Smooth muscle cell (in vitro differentiated cells): ENCODE measurements around the gene POLE4. TPM values are rescaled to one million over a fixed set of nuclear protein-coding genes. Genes with fewer than 3 reads are reported as not detected.

Experiments used
- DNase-seq: peaks from one replicate; lab custom pipeline; 2025; ENCODE audit not compliant: unreplicated experiment; lab: John Stamatoyannopoulos, UW
- H2AFZ ChIP-seq: fragments of 200-600 bp; sonication (generic); 2 replicates; pipeline ENCODE4 v1.6.0; 2016; ENCODE audit warnings: antibody characterized with exemption, low read depth, mild to moderate bottlenecking
- H3F3A ChIP-seq: fragments of 200-600 bp; sonication (generic); 2 replicates; pipeline ENCODE4 v1.6.0; 2017; ENCODE audit warnings: antibody characterized with exemption, low read depth
- H3K27ac ChIP-seq: fragments of 200-600 bp; sonication (generic); 2 replicates; pipeline ENCODE4 v1.5.1; 2016; ENCODE audit warnings: low read depth, mild to moderate bottlenecking
- H3K27me3 ChIP-seq: fragments of 200-600 bp; sonication (generic); 2 replicates; pipeline ENCODE4 v1.6.1; 2016; ENCODE audit warnings: low read depth, mild to moderate bottlenecking
- H3K36me3 ChIP-seq: fragments of 200-600 bp; sonication (generic); 2 replicates; pipeline ENCODE4 v1.5.1; 2016; ENCODE audit warnings: low read depth
- H3K4me1 ChIP-seq: fragments of 200-600 bp; sonication (generic); 2 replicates; pipeline ENCODE4 v1.5.1; 2016; ENCODE audit warnings: low read depth
- H3K4me2 ChIP-seq: fragments of 200-600 bp; sonication (generic); 2 replicates; pipeline ENCODE4 v1.6.0; 2016; ENCODE audit warnings: mild to moderate bottlenecking
- H3K4me3 ChIP-seq: fragments of 200-600 bp; sonication (generic); 2 replicates; pipeline ENCODE4 v1.5.1; 2016; ENCODE audit warnings: mild to moderate bottlenecking
- H3K79me2 ChIP-seq: fragments of 200-600 bp; sonication (generic); 2 replicates; pipeline ENCODE4 v1.6.0; 2016; ENCODE audit warnings: low read depth, mild to moderate bottlenecking
- H3K9ac ChIP-seq: fragments of 200-600 bp; sonication (generic); 2 replicates; pipeline ENCODE4 v1.6.0; 2016; ENCODE audit warnings: low read depth
- H3K9me3 ChIP-seq: fragments of 200-600 bp; sonication (generic); replicated peaks from 2 replicates; pipeline ENCODE4 v1.5.1; 2016; ENCODE audit warnings: low read depth
- H4K20me1 ChIP-seq: fragments of 200-600 bp; sonication (generic); 2 replicates; pipeline ENCODE4 v1.6.0; 2016; ENCODE audit warnings: low read depth
- CTCF ChIP-seq: fragments of 200-600 bp; sonication (generic); IDR thresholded peaks from 2 replicates; pipeline ENCODE4 v1.5.1; 2017; ENCODE audit warnings: borderline replicate concordance, mild to moderate bottlenecking, antibody characterized with exemption; ENCODE audit not compliant: insufficient read depth, poor library complexity, severe bottlenecking
- WGBS: methylation state at CpG from one replicate; pipeline ENCODE4 v1.1.7; 2016; ENCODE audit warnings: low lambda C conversion rate; 5-methylcytosine and 5-hydroxymethylcytosine counted together
- polyA plus RNA-seq: library from polyadenylated mRNA; unstranded; fragments of >200 nt; fragmentation: Nextera tagmentation; extraction: Ambion mirVana; gene quantifications from 2 replicates; pipeline ENCODE4 v1.2.1, GENCODE V29; 2016
- total RNA-seq: library from RNA; depleted of rRNA; stranded (reverse); fragments of >200 nt; gene quantifications from 2 replicates; pipeline ENCODE4 v1.2.3, GENCODE V29; 2014

The POLE4 gene
- total and polyA plus RNA-seq, 2 experiments from 2014 or later, result 30.7 to 149 TPM

DNA sequence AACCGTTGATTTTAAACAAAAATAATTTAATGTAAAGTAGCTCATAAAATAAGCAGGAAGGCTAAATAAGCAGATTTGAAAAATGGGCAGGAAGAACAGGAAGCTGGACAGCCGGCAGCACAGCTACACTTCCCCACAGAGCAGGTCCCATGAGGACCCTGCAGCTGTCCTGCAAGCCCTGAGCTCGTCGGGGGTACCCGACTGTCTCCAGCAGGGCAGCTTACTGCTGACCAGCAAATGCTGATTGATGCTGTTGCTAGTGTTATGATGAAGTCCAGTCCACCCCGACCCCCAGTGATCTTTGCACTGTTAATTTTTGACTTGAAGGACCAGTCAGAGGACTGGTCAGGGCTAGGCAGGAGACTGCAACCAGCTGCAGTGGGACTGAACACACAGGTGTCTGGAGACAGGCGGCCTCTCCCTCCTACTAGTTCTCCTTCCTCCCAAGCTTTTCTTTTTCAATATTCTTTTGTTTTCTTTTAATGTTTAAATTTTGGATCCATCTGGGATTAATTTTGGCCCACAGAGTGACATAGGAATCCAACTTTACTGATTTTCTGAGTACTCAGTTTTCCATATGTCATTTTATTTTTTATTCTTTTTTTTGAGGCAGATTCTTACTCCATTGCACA is 27.7 kb downstream of the POLE4 start:
- 84% methylated on average over 7 of the region's 7 CpGs for WGBS
- no peak overlapping the region for H3K4me3 ChIP-seq

DNA sequence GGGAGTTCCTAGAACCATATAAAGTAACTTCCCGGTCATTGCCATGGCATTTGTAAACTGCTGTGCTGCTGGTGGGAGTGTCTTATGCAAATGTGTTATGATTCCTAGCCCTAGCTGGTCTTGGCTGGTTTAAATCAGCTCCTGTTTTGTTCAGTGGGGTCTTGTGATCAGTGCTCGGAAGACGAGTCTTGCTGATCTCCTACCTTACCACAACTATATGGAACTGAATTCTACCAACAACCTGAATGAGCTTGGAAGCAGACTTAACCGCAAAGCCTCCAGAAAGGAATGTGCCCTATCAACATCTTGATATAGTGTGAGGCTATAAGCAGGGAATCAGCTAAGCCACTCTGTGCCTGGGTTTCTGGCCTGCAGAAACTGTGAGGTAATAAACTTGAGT is 33.5 kb downstream of the POLE4 start:
- Histone ChIP-seq H3F3A (no peaks in the 10 kb centered on the region), H3K27me3 (no peaks in the 10 kb centered on the region), H4K20me1 (no peaks in the 10 kb centered on the region), H3K9me3 (no peaks in the 10 kb centered on the region), H2AFZ (peak overlapping the region; percentile 75), H3K4me2 (peak overlapping the region; percentile 64), H3K4me3 (peak overlapping the region; percentile 7), H3K79me2 (no peaks in the 10 kb centered on the region), H3K27ac (peak overlapping the region; percentile 93), H3K9ac (peak overlapping the region; percentile 45), H3K36me3 (no peaks in the 10 kb centered on the region), H3K4me1 (no peaks in the 10 kb centered on the region)
- WGBS, result 5% methylated on average over 4 of the region's 4 CpGs
- DNase-seq, result no peak
- no peak for TF ChIP-seq CTCF

More for the DNA sequence above, 27.7 kb downstream of the POLE4 start:
- H3K79me2 ChIP-seq, result no peaks in the 10 kb centered on the region
- no peaks in the 10 kb centered on the region for H3K9me3 ChIP-seq
- no peak for TF ChIP-seq CTCF
- H2AFZ ChIP-seq, result no peak overlapping the region
- H3F3A ChIP-seq, result no peaks in the 10 kb centered on the region
- no peaks in the 10 kb centered on the region for H3K36me3 ChIP-seq
- no peaks in the 10 kb centered on the region for H3K27me3 ChIP-seq
- no peak overlapping the region for H3K4me2 ChIP-seq
- H3K27ac ChIP-seq, result no peak overlapping the region
- H4K20me1 ChIP-seq, result no peaks in the 10 kb centered on the region
- no peak for DNase-seq
- no peaks in the 10 kb centered on the region for H3K4me1 ChIP-seq
- no peak overlapping the region for H3K9ac ChIP-seq

DNA sequence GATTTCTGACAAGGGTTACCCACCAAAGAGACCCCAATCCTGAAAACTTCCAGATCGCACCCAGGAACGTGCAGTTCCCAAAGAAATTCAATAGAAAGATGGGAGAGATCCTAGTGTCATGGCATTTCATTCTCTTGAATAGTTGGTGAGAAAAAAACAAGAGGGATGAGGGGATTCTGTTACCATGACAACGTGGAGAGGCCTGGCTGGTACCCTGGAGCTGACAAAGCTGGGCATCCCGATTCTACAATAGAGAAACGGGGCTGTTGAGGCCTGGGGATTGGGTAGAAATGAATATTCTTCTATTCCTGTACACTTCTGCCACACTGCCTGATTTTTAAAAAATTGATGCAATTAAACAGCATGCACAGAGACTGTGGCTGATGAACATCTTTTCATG is 41.0 kb downstream of the POLE4 start:
- Histone ChIP-seq H3K27me3 (no peaks in the 10 kb centered on the region), H3K36me3 (no peaks in the 10 kb centered on the region), H3F3A (no peaks in the 10 kb centered on the region), H3K9ac (no peak overlapping the region), H3K4me1 (no peaks in the 10 kb centered on the region), H3K79me2 (no peaks in the 10 kb centered on the region), H4K20me1 (no peaks in the 10 kb centered on the region), H3K9me3 (no peaks in the 10 kb centered on the region), H3K4me3 (no peak overlapping the region), H3K27ac (no peak overlapping the region), H3K4me2 (no peak overlapping the region), H2AFZ (no peak overlapping the region)
- 90% methylated on average over 5 of the region's 5 CpGs for WGBS
- no peak for TF ChIP-seq CTCF
- DNase-seq, result no peak

- H4K20me1 ChIP-seq, result no peaks in the 10 kb centered on the region
- no peak overlapping the region for H3K4me3 ChIP-seq
- H3K9ac ChIP-seq, result no peak overlapping the region
- H3K4me1 ChIP-seq, result no peaks in the 10 kb centered on the region
- peak overlapping the region; percentile 68 for H3K4me2 ChIP-seq
- TF ChIP-seq CTCF, result no peak
- no peaks in the 10 kb centered on the region for H3F3A ChIP-seq
- no peak overlapping the region for H3K27ac ChIP-seq
- no peaks in the 10 kb centered on the region for H3K36me3 ChIP-seq
- no peak overlapping the region for H2AFZ ChIP-seq
- H3K9me3 ChIP-seq, result no peaks in the 10 kb centered on the region
- H3K27me3 ChIP-seq, result no peaks in the 10 kb centered on the region
- WGBS, result 47% methylated on average over 3 of the region's 3 CpGs
- no peaks in the 10 kb centered on the region for H3K79me2 ChIP-seq
- no peak for DNase-seq
These were observed 43.6 kb downstream of the POLE4 start for GRCh38 chr2:75002007-75002406.
